ENCODE results near the gene RMDN2. TPM values are rescaled to one million over a fixed set of nuclear protein-coding genes. Genes with fewer than 3 reads are reported as not detected.
"Not testable (repeated sequence)": the region's sequence is repeated elsewhere in the genome, so short reads cannot be mapped to it uniquely, and the experiment has no call there.

RMDN2 gene
- total RNA-seq, 4 donors from 2014 or later, result 5.3 to 12.0 (median 7.8) TPM

- no peak for ATAC-seq (ENCODE audit: low FRiP score)
- no peak for DNase-seq (ENCODE audit: low spot score)
- no peak for TF ChIP-seq CTCF (IDR thresholded peaks at IDR 0.05)
Observed at GRCh38 chr2:37926635-37927034, 1.5 kb downstream of the RMDN2 start.

GRCh38 chr2:37928377-37928776, 3.3 kb downstream of the RMDN2 start:
- TF ChIP-seq CTCF (IDR thresholded peaks at IDR 0.05), result no peak
- DNase-seq (ENCODE audit: low spot score) (no peak), ATAC-seq (ENCODE audit: low FRiP score) (no peak)

- DNase-seq (ENCODE audit: low spot score); ATAC-seq (ENCODE audit: low FRiP score): not testable (repeated sequence)
Observed at GRCh38 chr2:37930392-37930791, 5.3 kb downstream of the RMDN2 start.

- not testable (repeated sequence) for DNase-seq (ENCODE audit: low spot score); ATAC-seq (ENCODE audit: low FRiP score)
Observed at GRCh38 chr2:37932873-37933272, 7.8 kb downstream of the RMDN2 start.

- DNase-seq (ENCODE audit: low spot score) (no peak), ATAC-seq (ENCODE audit: low FRiP score) (no peak)
- no peak for TF ChIP-seq CTCF (IDR thresholded peaks at IDR 0.05)
Observed at GRCh38 chr2:37934591-37935513, 9.8 kb downstream of the RMDN2 start.

GRCh38 chr2:37937568-37937967, 12.5 kb downstream of the RMDN2 start:
- not testable (repeated sequence) for DNase-seq (ENCODE audit: low spot score); ATAC-seq (ENCODE audit: low FRiP score)

GRCh38 chr2:37941267-37941666, 16.2 kb downstream of the RMDN2 start:
- ATAC-seq (ENCODE audit: low FRiP score), result not testable (repeated sequence)

GRCh38 chr2:37944268-37944667, 19.2 kb downstream of the RMDN2 start:
- TF ChIP-seq CTCF (IDR thresholded peaks at IDR 0.05), result no peak
- ATAC-seq (ENCODE audit: low FRiP score), result no peak
- no peak for DNase-seq (ENCODE audit: low spot score)

More at GRCh38 chr2:37941267-37941666, 16.2 kb downstream of the RMDN2 start:
- not testable (repeated sequence) for DNase-seq (ENCODE audit: low spot score)

- TF ChIP-seq CTCF (IDR thresholded peaks at IDR 0.05), result no peak
- ATAC-seq (ENCODE audit: low FRiP score) (no peak), DNase-seq (ENCODE audit: low spot score) (no peak)
Observed at GRCh38 chr2:37947306-37947705, 22.2 kb downstream of the RMDN2 start.

GRCh38 chr2:37962018-37962739, 37.1 kb downstream of the RMDN2 start:
- not testable (repeated sequence) for ATAC-seq (ENCODE audit: low FRiP score); DNase-seq (ENCODE audit: low spot score)

GRCh38 chr2:37962740-37963121, 37.6 kb downstream of the RMDN2 start:
- not testable (repeated sequence) for ATAC-seq (ENCODE audit: low FRiP score); DNase-seq (ENCODE audit: low spot score)

- ATAC-seq (ENCODE audit: low FRiP score); DNase-seq (ENCODE audit: low spot score): not testable (repeated sequence)
Observed at GRCh38 chr2:37963901-37964300, 38.8 kb downstream of the RMDN2 start.

All from omental fat pad (tissue), 4 donors.